PFSK-1 (cell line): ENCODE results near the gene SLC22A8.

ENCODE experiments used
- FOXP2 ChIP-seq: optimal IDR thresholded peaks from 2 replicates; pipeline ENCODE3; 2011; ENCODE audit warnings: borderline replicate concordance, control low read depth, inconsistent platforms; ENCODE audit not compliant: insufficient read depth; ENCODE audit errors: extremely low read length, extremely low read depth
- POLR2AphosphoS5 ChIP-seq: IDR thresholded peaks from 2 replicates; pipeline ENCODE4 v1.6.1; 2012; ENCODE audit warnings: low read depth, mild to moderate bottlenecking, control low read depth, low read length, moderate library complexity
- REST ChIP-seq, 2 experiments: IDR thresholded peaks; 2 replicates each; pipeline versions ENCODE4 v1.6.1 to v1.8.0; 2011 to 2012; ENCODE audit warnings: low read depth in 2 of 2, low read length in 2 of 2, control low read depth in 1 of 2, inconsistent platforms in 1 of 2, mild to moderate bottlenecking in 1 of 2, moderate library complexity in 1 of 2; ENCODE audit not compliant: insufficient read depth in 1 of 2
- SIN3A ChIP-seq: IDR thresholded peaks from 2 replicates; pipeline ENCODE4 v1.6.1; 2012; ENCODE audit warnings: mild to moderate bottlenecking, low read length, moderate library complexity, borderline replicate concordance; ENCODE audit not compliant: insufficient read depth
- TAF1 ChIP-seq: IDR thresholded peaks from 2 replicates; pipeline ENCODE4 v1.6.1; 2012; ENCODE audit warnings: low read length, control low read depth, borderline replicate concordance; ENCODE audit not compliant: insufficient read depth

The SLC22A8 gene

GRCh38 chr11:62985041-62985750 lies 30.4 kb downstream of the SLC22A8 start:
- TF ChIP-seq FOXP2, result no peak
- no peak for TF ChIP-seq POLR2AphosphoS5
- TF ChIP-seq SIN3A, result no peak

- TF ChIP-seq REST (IDR thresholded peaks at IDR 0.05; ENCODE audit: insufficient read depth in 1 of 2, low read depth in 2 of 2, low read length in 2 of 2) (no peak), TAF1 (no peak), FOXP2 (no peak), POLR2AphosphoS5 (no peak), SIN3A (no peak)
Measured at GRCh38 chr11:62984451-62984991, 31.1 kb downstream of the SLC22A8 start, which contains the start of gene SLC22A6. TSS of gene SLC22A6 (minus strand) at chr11:62984967. CDS start at chr11:62984690, 277 bp downstream.

GRCh38 chr11:62983536-62984199 lies 32.0 kb downstream of the SLC22A8 start:
- no peak for TF ChIP-seq FOXP2
- TF ChIP-seq REST (IDR thresholded peaks at IDR 0.05; ENCODE audit: insufficient read depth in 1 of 2, low read depth in 2 of 2, low read length in 2 of 2), result no peak
- no peak for TF ChIP-seq TAF1
- TF ChIP-seq SIN3A, result no peak
- TF ChIP-seq POLR2AphosphoS5, result no peak

- no peak for TF ChIP-seq REST (IDR thresholded peaks at IDR 0.05; ENCODE audit: insufficient read depth in 1 of 2, low read depth in 2 of 2, low read length in 2 of 2)
- no peak for TF ChIP-seq POLR2AphosphoS5
- TF ChIP-seq TAF1, result no peak
Measured at GRCh38 chr11:62981743-62982142, 33.9 kb downstream of the SLC22A8 start.

GRCh38 chr11:62980133-62980760 lies 35.4 kb downstream of the SLC22A8 start:
- TF ChIP-seq SIN3A (no peak), REST (IDR thresholded peaks at IDR 0.05; ENCODE audit: insufficient read depth in 1 of 2, low read depth in 2 of 2, low read length in 2 of 2) (peak; percentile 83 to 95)
